Gastrocnemius medialis (tissue), 4 donors: ENCODE measurements around the gene IKBIP.

Experiments used
- POLR2A ChIP-seq, 2 donors: fragments of 450-650 bp; IDR thresholded peaks; one replicate each; pipeline ENCODE4 v1.6.1; 2017; ENCODE audit warnings: antibody characterized with exemption in 2 of 2, mild to moderate bottlenecking in 2 of 2, moderate library complexity in 2 of 2
- TF ChIP-seq, protein P1 (sequence below), 5 experiments: fragments of 450-650 bp in 3 of 5; fragments of 200-600 bp in 2 of 5; sonication (generic) in 2 of 5; IDR thresholded peaks in 4 of 5; conservative IDR thresholded peaks in 1 of 5; 1 replicate in 4 of 5; 2 replicates in 1 of 5; pipeline ENCODE4 v1.5.1; 2016 to 2019; ENCODE audit warnings: antibody characterized with exemption in 5 of 5, mild to moderate bottlenecking in 3 of 5, moderate library complexity in 3 of 5

- TF ChIP-seq, protein P1, sequence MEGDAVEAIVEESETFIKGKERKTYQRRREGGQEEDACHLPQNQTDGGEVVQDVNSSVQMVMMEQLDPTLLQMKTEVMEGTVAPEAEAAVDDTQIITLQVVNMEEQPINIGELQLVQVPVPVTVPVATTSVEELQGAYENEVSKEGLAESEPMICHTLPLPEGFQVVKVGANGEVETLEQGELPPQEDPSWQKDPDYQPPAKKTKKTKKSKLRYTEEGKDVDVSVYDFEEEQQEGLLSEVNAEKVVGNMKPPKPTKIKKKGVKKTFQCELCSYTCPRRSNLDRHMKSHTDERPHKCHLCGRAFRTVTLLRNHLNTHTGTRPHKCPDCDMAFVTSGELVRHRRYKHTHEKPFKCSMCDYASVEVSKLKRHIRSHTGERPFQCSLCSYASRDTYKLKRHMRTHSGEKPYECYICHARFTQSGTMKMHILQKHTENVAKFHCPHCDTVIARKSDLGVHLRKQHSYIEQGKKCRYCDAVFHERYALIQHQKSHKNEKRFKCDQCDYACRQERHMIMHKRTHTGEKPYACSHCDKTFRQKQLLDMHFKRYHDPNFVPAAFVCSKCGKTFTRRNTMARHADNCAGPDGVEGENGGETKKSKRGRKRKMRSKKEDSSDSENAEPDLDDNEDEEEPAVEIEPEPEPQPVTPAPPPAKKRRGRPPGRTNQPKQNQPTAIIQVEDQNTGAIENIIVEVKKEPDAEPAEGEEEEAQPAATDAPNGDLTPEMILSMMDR (IDR thresholded peaks at IDR 0.05 in 4 of 5, conservative IDR thresholded peaks at IDR 0.05 in 1 of 5), result no peak
- peak; percentile 98 for TF ChIP-seq POLR2A (IDR thresholded peaks at IDR 0.05)
These were observed 51.1 kb downstream of the IKBIP start, which contains the start of gene SLC25A3 for GRCh38 chr12:98593351-98594049.
